WTC11 (cell line): Measurements from ENCODE around the gene BEND3. TPM values are rescaled to one million over a fixed set of nuclear protein-coding genes. Genes with fewer than 3 reads are reported as not detected.
A peak's percentile ranks its signal among the peaks of the same experiment; 100 is the strongest.
"Not testable (repeated sequence)": the region's sequence is repeated elsewhere in the genome, so short reads cannot be mapped to it uniquely, and the experiment has no call there.

Source experiments
- ATAC-seq: fragments of 200-7000 bp; cut with Tn5 transposase; 2 replicates; pipeline ENCODE4 v1.10.0; 2021; ENCODE audit warnings: mild to moderate bottlenecking, moderate library complexity
- CTCF ChIA-PET: fragments of 300-600 bp; sonication (Branson Sonifier 250); formaldehyde crosslinking; loops from one replicate; lab custom pipeline; 2021; ENCODE audit warnings: antibody characterized with exemption; lab: Charles Lee
- POLR2A ChIA-PET: fragments of 350-600 bp; sonication (Branson Sonifier 250); formaldehyde crosslinking; loops from one replicate; lab custom pipeline; 2021; ENCODE audit warnings: antibody characterized with exemption; lab: Charles Lee
- DNase-seq: peaks from one replicate; pipeline ENCODE4 v3.0.0; 2021; ENCODE audit warnings: low spot score
- H3K27ac Mint-ChIP-seq: 2 replicates; pipeline ENCODE4 v1.8.0; 2021; ENCODE audit warnings: mixed read lengths
- H3K27me3 Mint-ChIP-seq: 2 replicates; pipeline ENCODE4 v1.8.0; 2021; ENCODE audit warnings: low read depth, mild to moderate bottlenecking, moderate library complexity, mixed read lengths
- H3K36me3 Mint-ChIP-seq: 2 replicates; pipeline ENCODE4 v1.8.0; 2021; ENCODE audit warnings: mixed read lengths
- H3K4me1 Mint-ChIP-seq: 2 replicates; pipeline ENCODE4 v1.8.0; 2022; ENCODE audit warnings: mixed read lengths
- H3K4me3 Mint-ChIP-seq: 2 replicates; pipeline ENCODE4 v1.8.0; 2021; ENCODE audit warnings: mild to moderate bottlenecking, moderate library complexity, mixed read lengths
- H3K9me3 Mint-ChIP-seq: 2 replicates; pipeline ENCODE4 v1.8.0; 2021; ENCODE audit warnings: mixed read lengths
- CBFB ChIP-seq: sonication (generic); formaldehyde crosslinking; IDR thresholded peaks from 2 replicates; pipeline ENCODE4 v1.8.1; 2022; ENCODE audit warnings: mild to moderate bottlenecking, low read depth, missing genetic modification reagents
- CREM ChIP-seq: sonication (generic); formaldehyde crosslinking; IDR thresholded peaks from 2 replicates; pipeline ENCODE4 v1.8.1; 2022; ENCODE audit warnings: mild to moderate bottlenecking, missing genetic modification reagents, moderate library complexity
- CTCF ChIP-seq: fragments of 200-600 bp; IDR thresholded peaks from 2 replicates; pipeline ENCODE4 v1.8.0; 2022; ENCODE audit warnings: antibody characterized with exemption
- GRHL2 ChIP-seq: fragments of 250-450 bp; sonication (Bioruptor Pico); IDR thresholded peaks from 2 replicates; pipeline ENCODE4 v1.8.0; 2022; ENCODE audit warnings: mild to moderate bottlenecking, moderate library complexity; ENCODE audit not compliant: insufficient replicate concordance, severe bottlenecking
- IRF1 ChIP-seq: sonication (generic); formaldehyde crosslinking; IDR thresholded peaks from 2 replicates; pipeline ENCODE4 v1.8.0; 2023; ENCODE audit warnings: missing genetic modification reagents
- NFYB ChIP-seq: sonication (generic); formaldehyde crosslinking; conservative IDR thresholded peaks from 2 replicates; pipeline ENCODE4 v1.8.0; 2022; ENCODE audit warnings: low read depth, missing genetic modification reagents
- NR1H2 ChIP-seq: sonication (generic); formaldehyde crosslinking; IDR thresholded peaks from 2 replicates; pipeline ENCODE4 v1.9.0; 2021; ENCODE audit warnings: mild to moderate bottlenecking, moderate library complexity, missing genetic modification reagents
- NR2C2 ChIP-seq: sonication (generic); formaldehyde crosslinking; IDR thresholded peaks from 2 replicates; pipeline ENCODE4 v1.8.0; 2022; ENCODE audit warnings: mild to moderate bottlenecking, missing genetic modification reagents
- OVOL2 ChIP-seq: fragments of 250-450 bp; sonication (Bioruptor Pico); IDR thresholded peaks from 2 replicates; pipeline ENCODE4 v1.9.0; 2021; ENCODE audit warnings: mild to moderate bottlenecking, borderline replicate concordance
- RELA ChIP-seq: sonication (generic); formaldehyde crosslinking; IDR thresholded peaks from 2 replicates; pipeline ENCODE4 v1.8.1; 2022; ENCODE audit warnings: missing genetic modification reagents, mild to moderate bottlenecking, borderline replicate concordance
- SMAD3 ChIP-seq: sonication (generic); formaldehyde crosslinking; IDR thresholded peaks from 2 replicates; pipeline ENCODE4 v1.8.0; 2022; ENCODE audit warnings: missing genetic modification reagents, mild to moderate bottlenecking, borderline replicate concordance
- SOX15 ChIP-seq: fragments of 250-450 bp; sonication (Bioruptor Pico); IDR thresholded peaks from 2 replicates; pipeline ENCODE4 v1.9.0; 2021; ENCODE audit warnings: mild to moderate bottlenecking
- ZNF121 ChIP-seq: sonication (generic); formaldehyde crosslinking; IDR thresholded peaks from 2 replicates; pipeline ENCODE4 v1.8.0; 2023; ENCODE audit warnings: missing genetic modification reagents
- ZNF138 ChIP-seq: sonication (generic); formaldehyde crosslinking; conservative IDR thresholded peaks from 2 replicates; pipeline ENCODE4 v1.8.1; 2022; ENCODE audit warnings: mild to moderate bottlenecking, moderate library complexity, missing genetic modification reagents
- ZNF317 ChIP-seq: sonication (generic); formaldehyde crosslinking; IDR thresholded peaks from 2 replicates; pipeline ENCODE4 v1.8.1; 2023; ENCODE audit warnings: low read depth, mild to moderate bottlenecking, moderate library complexity, missing genetic modification reagents, borderline replicate concordance
- ZNF416 ChIP-seq: fragments of 250-450 bp; sonication (Bioruptor Pico); IDR thresholded peaks from 2 replicates; pipeline ENCODE4 v1.9.0; 2021; ENCODE audit warnings: mild to moderate bottlenecking, inconsistent platforms
- ZNF423 ChIP-seq: fragments of 250-450 bp; sonication (Bioruptor Pico); IDR thresholded peaks from 2 replicates; pipeline ENCODE4 v2.1.2; 2022; ENCODE audit warnings: mild to moderate bottlenecking, moderate library complexity
- total RNA-seq: library from RNA; stranded (reverse); gene quantifications from 3 replicates; pipeline ENCODE4 v1.2.3, GENCODE V29; 2021
- TF ChIP-seq, protein P1 (sequence below): sonication (generic); formaldehyde crosslinking; IDR thresholded peaks from 2 replicates; pipeline ENCODE4 v1.8.1; 2023; ENCODE audit warnings: mild to moderate bottlenecking, missing genetic modification reagents
- TF ChIP-seq, protein P2 (sequence below): fragments of 250-450 bp; sonication (Bioruptor Pico); IDR thresholded peaks from 2 replicates; pipeline ENCODE4 v1.9.0; 2021; ENCODE audit warnings: moderate library complexity, mild to moderate bottlenecking, inconsistent platforms, borderline replicate concordance
- TF ChIP-seq, protein P3 (sequence below): sonication (generic); formaldehyde crosslinking; IDR thresholded peaks from 2 replicates; pipeline ENCODE4 v1.8.1; 2022; ENCODE audit warnings: low read depth, mild to moderate bottlenecking, moderate library complexity, missing genetic modification reagents, borderline replicate concordance

Gene BEND3
- total RNA-seq, 1 experiment from 2014 or later = 25.4 TPM

GRCh38 chr6:107098436-107099307 is 16.6 kb downstream of the BEND3 start (continued):
- TF ChIP-seq ZNF423 (CRISPR knock-in tag) (no peak), CTCF (no peak), ZNF138 (no peak), ZNF121 (CRISPR knock-in tag) (no peak), ZNF416 (CRISPR knock-in tag) (no peak), OVOL2 (CRISPR knock-in tag) (no peak), NR2C2 (CRISPR knock-in tag) (no peak)
- TF ChIP-seq, protein P1, sequence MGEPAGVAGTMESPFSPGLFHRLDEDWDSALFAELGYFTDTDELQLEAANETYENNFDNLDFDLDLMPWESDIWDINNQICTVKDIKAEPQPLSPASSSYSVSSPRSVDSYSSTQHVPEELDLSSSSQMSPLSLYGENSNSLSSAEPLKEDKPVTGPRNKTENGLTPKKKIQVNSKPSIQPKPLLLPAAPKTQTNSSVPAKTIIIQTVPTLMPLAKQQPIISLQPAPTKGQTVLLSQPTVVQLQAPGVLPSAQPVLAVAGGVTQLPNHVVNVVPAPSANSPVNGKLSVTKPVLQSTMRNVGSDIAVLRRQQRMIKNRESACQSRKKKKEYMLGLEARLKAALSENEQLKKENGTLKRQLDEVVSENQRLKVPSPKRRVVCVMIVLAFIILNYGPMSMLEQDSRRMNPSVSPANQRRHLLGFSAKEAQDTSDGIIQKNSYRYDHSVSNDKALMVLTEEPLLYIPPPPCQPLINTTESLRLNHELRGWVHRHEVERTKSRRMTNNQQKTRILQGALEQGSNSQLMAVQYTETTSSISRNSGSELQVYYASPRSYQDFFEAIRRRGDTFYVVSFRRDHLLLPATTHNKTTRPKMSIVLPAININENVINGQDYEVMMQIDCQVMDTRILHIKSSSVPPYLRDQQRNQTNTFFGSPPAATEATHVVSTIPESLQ (CRISPR knock-in tag) = no peak
- TF ChIP-seq, protein P2, sequence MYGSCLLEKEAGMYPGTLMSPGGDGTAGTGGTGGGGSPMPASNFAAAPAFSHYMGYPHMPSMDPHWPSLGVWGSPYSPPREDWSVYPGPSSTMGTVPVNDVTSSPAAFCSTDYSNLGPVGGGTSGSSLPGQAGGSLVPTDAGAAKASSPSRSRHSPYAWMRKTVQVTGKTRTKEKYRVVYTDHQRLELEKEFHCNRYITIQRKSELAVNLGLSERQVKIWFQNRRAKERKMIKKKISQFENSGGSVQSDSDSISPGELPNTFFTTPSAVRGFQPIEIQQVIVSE (CRISPR knock-in tag) = no peak

GRCh38 chr6:107084459-107084858 is 30.9 kb downstream of the BEND3 start:
- DNase-seq, ATAC-seq, H3K27ac Mint-ChIP-seq, H3K27me3 Mint-ChIP-seq, POLR2A ChIA-PET, H3K4me3 Mint-ChIP-seq: not testable (repeated sequence)
- Mint-ChIP-seq H3K4me1 (peaks cover 11% of the 10 kb centered on the region), H3K36me3 (peaks cover 60% of the 10 kb centered on the region), H3K9me3 (peaks cover 10% of the 10 kb centered on the region)
- CTCF ChIA-PET = interaction anchor here (1.5 kb wide), 1 partner anchor 24 kb away, joined by 4 read pairs; no protein-coding TSS in a partner anchor
- peak; percentile 52 for TF ChIP-seq NFYB (CRISPR knock-in tag)

- no peak overlapping the region for H3K4me3 Mint-ChIP-seq
- peaks cover 58% of the 10 kb centered on the region for H3K36me3 Mint-ChIP-seq
- peaks cover 13% of the 10 kb centered on the region for H3K4me1 Mint-ChIP-seq
- no peaks in the 10 kb centered on the region for H3K27me3 Mint-ChIP-seq
- no peak for ATAC-seq
- CTCF ChIA-PET = interaction anchor here (1.5 kb wide), 1 partner anchor 24 kb away, joined by 4 read pairs; no protein-coding TSS in a partner anchor
- POLR2A ChIA-PET = no interaction called here
- H3K27ac Mint-ChIP-seq = peak overlapping the region; percentile 60; the same call in 1 of the 2 replicates
- DNase-seq = no peak
- peaks cover 10% of the 10 kb centered on the region for H3K9me3 Mint-ChIP-seq
- no peak for TF ChIP-seq CBFB (CRISPR knock-in tag)
- no peak for TF ChIP-seq RELA
- no peak for TF ChIP-seq SMAD3 (CRISPR knock-in tag)
- TF ChIP-seq NR1H2 = no peak
- TF ChIP-seq, protein P1 (CRISPR knock-in tag) = no peak
- no peak for TF ChIP-seq IRF1 (CRISPR knock-in tag)
- TF ChIP-seq, protein P3, sequence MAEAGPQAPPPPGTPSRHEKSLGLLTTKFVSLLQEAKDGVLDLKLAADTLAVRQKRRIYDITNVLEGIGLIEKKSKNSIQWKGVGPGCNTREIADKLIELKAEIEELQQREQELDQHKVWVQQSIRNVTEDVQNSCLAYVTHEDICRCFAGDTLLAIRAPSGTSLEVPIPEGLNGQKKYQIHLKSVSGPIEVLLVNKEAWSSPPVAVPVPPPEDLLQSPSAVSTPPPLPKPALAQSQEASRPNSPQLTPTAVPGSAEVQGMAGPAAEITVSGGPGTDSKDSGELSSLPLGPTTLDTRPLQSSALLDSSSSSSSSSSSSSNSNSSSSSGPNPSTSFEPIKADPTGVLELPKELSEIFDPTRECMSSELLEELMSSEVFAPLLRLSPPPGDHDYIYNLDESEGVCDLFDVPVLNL (CRISPR knock-in tag) = no peak
- TF ChIP-seq ZNF317 (CRISPR knock-in tag) = no peak
- no peak for TF ChIP-seq CREM
- no peak for TF ChIP-seq SOX15
- no peak for TF ChIP-seq NR2C2 (CRISPR knock-in tag)
- no peak for TF ChIP-seq GRHL2
These were observed 31.4 kb downstream of the BEND3 start for GRCh38 chr6:107083921-107084320.
